Activated effector memory CD4-positive, alpha-beta T cell treated with Interleukin-2 at 50 U/mL for 16 hours (primary cell): Measurements from ENCODE around the gene P2RY6.
A peak's percentile ranks its signal among the peaks of the same experiment; 100 is the strongest.

Source experiments
- DNase-seq: peaks from one replicate; pipeline ENCODE4 v3.0.0-alpha.2; 2020

P2RY6 gene

DNA sequence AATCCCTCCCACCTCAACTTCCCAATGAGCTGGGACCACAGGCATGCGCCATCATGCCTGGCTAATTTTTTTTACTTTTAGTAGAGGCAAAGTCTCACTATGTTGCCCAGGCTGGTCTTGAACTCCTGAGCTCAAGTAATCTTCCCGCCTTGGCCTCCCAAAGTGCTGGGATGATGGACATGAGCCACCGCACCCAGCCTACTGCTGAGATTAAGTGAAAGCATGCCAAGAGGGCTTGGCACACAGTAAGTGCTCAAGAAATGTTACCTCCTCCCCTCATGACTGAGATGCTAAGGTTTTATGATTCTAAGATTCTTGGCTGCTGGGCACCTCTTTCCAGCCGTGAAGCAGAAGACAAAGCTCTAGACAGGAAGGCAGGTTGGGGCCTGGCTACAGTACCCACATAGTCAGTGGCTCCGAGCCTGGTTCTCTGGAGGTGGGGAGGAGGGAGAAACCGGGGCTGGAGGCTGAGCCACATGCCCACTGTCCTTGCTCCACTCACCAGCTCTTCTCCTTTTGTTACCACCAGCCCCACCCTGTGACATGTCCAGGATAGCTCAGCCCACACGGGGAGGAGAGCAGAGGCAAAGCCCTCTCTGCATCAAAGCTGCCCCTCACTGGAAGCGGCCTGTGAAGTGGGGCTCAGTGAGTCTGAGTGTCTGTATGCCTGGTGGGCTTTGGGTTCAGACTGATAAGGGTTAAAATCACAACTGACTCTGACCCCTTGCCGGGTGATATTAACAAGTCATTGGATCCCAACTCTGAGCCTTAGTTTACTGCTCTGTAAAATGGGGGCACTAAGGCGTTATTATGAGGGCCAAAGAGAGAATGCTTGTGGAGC lies 48.8 kb downstream of the P2RY6 start:
- no peak for DNase-seq

DNA sequence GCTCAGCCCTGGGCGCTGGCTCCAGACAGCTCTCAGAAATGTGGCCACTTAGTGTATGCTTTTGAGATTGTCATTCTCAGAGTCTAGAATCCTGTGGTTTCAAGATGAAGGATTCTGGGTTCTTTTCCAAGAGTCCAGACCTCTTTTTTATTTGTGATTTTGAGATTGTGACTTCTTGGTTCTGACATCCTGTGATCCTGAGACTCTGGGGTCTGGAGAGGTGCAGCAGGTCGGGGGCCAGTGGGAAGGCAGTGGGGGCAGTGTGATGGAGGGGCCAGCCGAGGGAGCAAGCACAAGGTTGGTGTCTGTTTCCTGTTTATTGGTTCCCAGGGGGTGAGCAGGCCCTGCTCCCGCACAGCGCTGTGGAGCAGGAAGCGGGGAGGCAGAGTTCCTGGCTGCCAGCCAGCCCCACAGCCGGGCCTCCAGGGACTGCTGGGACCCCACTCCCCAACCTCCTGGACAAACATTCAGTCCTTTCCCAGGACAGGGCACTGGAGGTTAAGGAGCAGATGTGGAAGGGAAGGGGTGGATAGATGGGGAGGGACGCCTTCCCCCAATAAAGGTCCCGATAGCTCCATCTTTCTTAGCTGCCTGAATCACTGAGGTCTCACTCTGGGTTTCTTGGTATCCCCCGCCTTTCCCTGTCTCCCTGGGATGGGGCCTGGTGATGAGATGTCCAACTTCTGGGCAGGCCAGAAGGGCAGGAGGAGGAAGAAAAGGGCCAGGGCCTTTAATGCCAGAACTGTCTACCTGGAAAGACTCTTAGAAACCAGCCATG lies 49.7 kb downstream of the P2RY6 start:
- DNase-seq, result no peak

DNA sequence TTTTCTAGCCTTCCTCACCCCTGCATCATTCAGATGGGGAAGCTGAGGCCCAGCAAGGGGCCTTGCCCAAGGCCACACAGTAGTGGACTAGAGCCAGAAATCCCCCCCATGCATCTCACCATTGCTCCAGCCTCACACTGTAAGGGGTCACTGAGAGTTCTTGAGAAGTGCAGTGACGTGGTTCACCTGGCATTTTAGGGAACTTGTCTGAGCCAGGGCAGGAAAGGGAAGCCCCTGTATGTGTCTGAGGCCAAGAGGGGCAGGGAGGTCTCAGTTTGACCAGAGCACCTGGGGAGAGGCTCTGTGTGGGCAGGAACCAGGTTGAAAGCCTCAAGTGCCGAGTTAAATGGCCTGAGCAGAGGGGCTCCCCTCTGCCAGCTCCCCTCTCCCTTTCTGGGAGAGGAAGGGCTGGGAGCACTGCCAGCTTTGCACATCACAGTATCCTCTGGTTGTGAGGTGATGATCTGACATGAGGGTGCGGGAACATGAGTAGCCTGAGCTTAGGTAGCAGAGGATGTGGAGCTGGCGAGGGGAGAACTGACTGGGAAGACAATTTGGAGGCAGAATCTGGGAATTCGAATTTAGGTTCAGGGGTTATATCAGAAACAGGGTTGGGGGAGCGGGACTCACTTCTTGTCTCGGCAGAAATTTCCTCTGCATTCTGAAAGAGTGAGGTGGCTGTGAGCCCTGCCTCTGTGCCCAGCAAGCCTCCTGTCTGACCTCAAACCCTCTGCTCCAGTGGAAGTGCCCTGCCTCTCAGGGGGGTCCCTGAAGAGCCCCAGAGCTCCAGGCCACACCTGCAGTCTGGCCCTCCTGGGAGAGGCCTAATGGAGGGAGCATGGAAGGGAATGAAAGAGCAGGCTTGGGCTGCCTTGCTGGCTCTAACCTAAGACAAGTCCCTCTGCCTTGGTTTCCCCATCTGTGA lies 50.5 kb downstream of the P2RY6 start:
- no peak for DNase-seq

DNA sequence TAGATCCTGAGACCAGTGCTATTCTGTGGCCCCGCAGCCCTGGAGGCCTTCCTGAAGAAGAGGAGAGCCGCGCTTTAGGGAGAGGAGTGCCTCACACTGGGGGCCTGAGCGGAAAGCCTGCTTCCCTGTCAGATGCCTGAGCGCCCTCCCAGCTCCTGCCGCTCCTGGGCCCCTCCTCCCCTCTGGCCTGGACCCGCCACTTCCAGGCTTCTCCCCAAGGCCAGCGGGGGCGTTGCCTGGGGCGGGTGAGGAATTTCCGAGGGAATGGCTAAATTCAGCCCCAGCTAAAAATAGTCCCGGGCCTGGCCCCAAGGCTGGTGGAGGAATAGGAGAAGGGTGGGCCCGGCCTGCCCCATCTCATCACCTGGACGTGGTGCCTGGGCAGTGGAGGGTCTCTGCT lies 51.3 kb downstream of the P2RY6 start:
- DNase-seq, result no peak

DNA sequence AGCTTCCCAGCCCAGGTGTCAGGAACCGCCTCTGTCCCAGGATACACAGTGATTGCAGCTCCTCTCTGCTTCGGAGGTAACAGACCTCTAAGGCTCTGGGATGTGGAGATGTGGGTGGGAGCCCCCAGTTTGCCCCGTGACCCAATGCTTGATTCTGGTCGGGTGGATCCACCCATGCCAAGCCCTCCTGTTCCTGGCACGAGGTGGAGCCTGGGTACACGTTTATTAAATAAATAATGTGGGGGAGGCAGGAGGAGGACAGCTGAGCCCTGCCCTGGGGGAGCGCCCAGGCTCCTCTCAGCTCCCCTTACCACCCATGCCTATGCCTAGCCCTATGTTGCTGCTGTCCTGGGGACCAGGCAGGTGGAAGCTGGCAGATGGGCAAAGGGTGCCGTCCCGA lies 52.0 kb downstream of the P2RY6 start:
- DNase-seq, result no peak

DNA sequence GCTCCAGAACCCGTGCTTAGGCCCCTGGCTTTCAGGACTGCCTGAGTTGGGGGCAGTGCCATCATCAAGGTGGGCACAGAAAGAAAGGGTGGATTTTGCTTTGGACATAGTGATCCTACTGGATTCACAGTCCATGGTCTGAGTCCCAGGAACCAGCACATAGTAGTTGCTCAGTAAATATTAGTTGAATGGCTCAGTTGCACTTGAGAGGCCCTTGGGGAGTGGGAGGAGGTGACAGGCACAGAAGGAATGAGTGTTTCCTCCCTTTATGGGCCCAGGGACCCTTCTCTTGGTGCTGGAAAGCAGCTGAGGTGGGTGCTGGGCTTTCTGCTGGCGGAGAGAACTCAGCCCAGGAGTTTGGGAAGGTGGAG lies 52.5 kb downstream of the P2RY6 start:
- no peak for DNase-seq

DNA sequence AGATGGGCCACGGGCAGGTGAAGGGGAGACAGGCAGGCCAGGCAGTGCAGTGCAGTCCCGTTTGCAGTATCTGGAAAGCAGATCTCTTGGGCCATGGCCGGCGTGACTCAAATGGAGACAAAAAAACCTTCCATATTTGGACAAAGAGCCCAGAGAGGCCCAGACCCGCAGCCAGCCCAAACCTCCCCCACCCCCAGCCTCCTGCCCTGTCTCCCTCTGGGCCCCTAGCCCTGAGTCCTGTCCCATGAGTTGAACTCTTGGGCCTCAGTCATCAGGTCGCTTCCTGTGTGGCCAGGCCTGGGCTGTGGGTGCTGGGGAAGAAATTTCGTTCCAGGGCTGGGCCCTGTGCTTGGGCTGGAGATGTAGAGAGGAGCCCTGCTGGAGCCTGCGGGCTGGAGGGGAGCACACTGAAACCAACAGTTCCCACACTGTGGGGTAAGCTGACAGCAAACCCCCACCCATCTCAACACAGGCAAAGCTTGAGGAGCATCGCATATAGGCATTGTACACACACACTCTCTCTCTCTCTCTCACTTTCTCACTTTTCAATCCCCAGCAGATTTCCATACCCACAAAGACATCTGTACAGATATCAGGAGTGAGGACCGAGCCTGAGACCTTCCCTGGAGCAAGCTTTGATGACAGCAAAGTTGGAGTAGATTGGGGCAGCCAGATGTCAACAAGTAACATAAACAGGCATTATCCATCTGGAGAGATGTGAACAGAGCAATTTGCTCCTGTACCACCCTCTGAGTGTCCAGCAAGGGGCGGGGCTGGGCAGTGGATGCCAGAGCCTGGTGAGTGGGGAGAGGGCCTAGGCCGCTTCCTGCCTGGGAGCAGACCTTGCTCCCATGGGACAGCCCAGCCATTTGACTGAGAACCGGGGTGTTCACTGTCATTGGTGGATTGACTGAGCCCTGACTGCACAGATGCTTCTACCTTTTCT lies 53.2 kb downstream of the P2RY6 start:
- no peak for DNase-seq

DNA sequence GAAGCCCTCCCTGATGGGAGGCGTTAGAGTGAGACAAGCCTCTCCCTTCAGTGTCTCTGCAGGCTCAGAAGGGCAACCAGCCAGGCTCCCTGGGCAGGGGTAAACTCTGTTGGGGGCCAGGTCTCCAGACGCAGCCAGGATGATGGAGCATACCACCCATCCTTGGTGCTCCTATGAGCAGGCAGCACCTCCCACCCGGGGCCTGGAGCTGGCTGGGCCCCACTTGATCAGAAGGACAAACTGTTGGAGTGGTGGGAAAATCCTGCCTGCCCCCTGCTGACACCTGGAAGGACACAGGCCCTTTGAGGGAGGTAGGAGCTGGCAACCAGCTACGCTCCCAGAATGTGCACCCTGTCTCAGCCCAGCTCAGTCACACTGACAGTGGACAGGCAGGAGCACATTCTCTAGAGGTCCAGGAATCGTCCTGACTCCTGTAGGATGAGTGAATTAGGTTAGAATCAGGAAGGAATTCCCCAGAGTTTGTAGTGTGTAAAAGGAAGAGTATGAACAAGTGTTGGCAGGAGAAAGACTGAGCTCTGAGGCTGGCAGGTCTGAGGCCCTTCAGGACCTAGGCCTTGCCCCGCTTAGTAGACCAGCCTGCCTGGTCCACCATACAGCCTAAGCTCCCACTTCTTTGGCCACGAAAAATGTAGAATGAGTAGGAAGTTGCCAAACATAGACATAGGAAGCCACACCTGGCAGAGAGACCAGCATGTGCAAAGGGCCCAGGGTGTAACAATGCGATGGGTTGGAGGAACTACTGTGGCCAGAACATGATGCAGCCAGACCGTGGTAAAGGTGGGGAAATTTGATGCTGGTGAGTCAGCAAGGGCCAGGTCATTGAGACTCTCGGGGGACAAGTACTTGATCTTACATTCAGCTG lies 55.0 kb downstream of the P2RY6 start:
- no peak for DNase-seq

DNA sequence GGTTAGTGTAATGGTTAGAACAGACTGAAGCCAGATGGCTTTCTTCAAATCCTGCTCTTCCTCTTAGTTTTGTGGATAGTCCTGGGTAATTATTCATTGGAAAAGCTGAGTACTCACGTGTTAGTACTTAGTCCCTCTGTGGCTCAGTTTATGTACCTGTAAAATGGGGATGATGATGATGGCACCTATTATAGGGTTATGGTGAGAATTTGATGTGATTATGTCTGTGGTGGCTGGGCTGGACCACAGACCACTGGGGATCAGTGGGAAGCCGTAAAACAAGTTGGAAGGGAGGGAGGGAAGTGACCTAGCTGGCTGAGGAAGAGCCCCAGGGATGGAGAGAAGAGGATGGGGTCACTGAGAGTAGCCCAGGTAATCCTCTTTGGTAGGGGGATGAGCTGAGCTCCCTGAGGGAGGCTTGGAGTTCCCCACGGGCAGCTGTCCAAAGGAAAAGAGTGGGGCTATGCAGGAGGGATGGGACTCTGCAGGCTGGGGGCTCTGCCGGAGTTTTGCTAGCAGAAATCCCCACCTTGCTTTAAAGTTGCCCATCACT lies 55.8 kb downstream of the P2RY6 start:
- no peak for DNase-seq

DNA sequence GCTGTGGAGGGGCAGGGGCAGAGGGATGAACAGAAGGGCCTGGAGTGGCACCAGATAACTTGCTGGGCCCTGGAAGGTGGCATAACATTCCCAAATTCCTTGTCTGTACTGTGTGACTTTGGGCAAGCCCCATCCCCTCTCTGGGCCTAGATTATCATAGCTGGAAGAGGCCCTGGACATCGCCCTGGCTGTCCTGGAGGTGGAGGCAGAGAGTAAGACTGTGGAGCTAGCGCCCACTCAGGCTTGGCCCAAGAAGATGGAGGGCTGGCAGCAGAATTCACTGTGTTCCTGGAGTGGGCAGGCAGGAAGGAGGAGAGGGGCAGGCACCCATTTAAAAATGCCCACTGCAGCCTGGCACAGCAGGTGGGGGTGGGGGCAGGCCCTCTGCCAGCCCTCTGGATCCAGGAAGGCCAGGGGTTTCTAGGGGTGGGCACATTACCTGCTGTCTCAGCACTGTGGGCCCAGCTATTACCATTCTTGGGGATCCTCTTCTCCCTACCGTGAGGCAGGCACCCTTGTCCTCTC lies 58.5 kb downstream of the P2RY6 start:
- no peak for DNase-seq

DNA sequence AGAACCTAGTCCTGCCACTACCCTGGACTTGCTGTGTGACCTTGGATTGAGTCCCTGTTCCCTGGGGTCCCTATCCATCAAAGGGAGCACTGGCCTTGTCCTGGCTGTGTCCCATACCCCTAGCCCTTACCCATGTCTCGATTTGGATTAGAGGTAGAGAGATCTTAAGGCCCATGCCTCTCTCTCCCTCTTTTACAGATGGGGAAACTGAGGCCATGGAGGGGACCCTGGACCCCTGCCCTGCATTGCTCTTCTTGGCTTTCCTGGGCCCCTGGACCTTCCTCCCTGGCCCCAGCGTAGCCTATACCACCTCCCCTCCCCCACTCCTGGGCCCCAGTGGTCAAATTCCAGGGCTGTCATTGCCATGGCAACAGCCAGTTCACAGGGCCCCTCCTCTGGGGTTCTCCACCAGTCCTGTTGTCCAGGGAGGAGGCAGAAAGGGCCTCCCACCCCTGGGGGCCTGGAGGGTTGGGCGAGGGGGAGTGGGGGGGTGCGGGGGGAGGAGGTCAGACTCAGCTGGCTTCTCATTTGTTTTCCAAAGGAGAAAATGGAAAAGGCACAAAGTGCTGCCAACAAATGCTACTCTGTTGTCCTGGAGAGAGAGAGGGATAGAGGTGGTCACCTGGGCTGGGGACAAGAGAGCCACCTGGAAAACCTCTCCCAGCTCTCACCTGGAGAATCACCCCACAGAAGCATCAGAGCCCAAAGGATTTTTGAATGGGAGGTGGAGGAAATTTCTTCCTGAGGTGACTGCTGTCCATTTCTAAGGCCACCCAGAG lies 59.2 kb downstream of the P2RY6 start:
- no peak for DNase-seq

DNA sequence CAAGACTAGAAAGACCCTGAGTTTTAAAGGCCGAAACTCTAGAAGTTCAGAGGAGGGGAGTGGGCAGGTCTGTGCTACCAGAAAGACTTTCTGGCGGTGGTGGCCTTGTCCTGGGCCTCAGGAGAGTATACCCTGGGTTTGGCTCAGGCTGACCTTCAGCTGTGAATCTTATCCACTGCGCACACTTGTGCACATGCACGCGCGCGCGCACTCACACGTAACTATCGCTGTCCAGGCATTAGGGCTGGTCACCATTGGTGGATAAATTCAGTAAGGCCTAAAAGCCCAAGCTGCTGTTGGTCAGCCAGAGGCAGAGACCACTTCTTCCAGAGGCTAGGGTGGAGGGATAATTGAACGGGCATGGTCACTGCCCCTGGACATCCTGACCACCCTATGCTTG lies 61.0 kb downstream of the P2RY6 start:
- no peak for DNase-seq

DNA sequence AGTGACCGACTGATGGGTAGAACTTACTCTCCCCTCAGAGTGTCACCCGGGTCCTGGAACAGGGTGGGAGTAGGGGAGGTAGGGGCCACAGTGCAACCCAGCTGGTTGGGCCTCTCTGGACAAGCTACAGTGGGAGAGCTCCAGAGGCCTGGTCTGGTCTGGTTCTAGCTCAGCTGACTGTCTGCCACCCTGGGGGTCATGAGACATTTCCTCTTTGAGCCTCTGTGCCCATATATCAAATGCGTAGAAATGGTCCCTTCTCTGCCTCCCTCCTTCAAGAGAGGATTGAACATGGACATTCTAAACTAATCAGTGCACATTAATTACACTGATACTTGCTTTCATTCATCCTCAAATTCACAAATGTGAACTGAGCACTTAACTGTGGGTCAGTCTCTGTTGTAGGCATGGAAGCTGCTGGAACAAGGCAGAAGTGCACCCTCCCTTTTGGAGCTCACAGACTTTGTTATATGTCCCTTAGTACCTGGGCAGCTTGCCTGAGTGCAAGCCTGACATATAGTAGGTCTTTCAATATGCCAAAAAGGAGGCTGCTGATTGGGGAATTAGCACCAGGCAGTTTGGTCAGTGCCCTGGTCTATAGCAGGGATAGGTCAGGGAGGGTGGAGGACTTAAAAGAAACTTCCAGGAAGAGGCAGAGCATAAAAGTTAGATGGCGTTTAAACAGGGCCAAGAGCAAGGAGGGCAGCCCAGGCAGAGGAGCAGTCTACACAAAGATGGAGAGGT lies 61.7 kb downstream of the P2RY6 start:
- no peak for DNase-seq

DNA sequence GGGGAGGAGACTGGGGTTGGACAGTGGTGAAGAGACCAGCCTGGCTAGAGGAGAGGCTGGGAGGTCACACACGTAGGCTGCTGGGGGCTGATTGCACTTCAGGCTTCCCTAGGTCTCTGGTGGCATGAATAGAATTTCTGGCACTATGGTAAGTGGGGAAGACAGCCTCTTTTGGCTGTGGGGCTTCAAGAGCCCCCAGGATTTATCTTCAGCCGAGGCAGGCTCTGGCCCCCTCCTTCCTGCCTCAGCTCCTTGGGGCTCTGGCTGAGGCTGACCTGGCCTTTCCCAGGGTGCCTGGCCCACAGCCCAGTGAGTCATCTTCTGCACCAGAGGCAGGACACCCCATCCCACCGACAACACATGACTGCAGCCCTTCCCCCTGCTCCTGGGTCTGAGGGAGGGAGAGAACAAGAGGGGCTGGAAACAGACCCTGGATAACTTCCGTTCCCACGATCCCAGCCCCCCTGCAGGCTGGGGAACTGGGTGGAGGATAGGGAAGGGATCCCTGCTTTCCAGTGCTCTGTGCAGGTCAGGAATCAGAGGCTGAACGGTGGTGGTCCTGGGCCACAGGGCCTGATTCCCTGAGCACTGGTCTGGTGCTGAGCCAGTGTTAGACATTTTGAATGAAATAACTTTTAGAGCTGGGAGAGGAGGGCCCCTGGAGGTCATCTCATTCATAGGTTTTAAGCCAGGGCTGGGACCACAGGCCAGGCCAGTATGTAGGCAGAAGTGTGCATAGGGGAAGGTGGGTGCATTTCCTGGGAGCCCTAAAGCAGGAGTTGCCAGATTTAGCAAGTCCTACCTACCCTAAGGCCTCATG lies 62.5 kb downstream of the P2RY6 start:
- DNase-seq, result no peak

DNA sequence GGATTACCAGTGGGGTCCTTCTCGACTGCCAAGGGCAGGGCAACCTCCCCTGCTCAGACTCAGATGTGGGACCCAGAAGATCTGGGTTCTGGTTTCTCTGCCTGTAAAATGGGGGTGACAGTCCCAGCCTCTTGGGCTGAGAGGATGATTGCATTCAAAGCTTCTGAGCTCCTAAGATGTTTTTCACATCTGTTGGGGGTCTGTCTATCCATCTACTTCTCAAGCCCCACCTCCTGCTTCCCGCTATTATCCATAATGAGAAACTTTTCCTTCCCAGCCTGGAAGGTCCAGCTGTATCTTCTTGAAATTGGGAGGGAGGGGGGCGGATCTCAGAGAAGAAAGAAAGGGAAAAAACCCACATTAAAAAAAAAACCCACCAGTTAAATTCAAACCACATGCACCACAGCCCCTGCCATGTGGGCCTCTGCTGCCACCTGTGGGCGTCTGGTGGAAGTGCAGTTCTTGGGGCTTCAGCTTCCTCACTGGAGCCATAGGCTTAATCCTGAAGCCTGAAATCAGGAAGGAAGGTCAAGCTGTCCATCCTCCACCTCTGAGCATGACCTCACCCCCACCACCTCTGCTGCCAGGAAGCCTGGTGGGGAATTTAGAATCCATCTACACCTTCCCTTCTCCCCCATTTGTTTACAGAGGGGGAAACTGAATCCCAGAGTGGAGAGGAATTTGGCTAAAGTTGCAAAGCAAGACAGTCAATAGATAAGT lies 63.2 kb downstream of the P2RY6 start:
- peak; percentile 59 for DNase-seq

DNA sequence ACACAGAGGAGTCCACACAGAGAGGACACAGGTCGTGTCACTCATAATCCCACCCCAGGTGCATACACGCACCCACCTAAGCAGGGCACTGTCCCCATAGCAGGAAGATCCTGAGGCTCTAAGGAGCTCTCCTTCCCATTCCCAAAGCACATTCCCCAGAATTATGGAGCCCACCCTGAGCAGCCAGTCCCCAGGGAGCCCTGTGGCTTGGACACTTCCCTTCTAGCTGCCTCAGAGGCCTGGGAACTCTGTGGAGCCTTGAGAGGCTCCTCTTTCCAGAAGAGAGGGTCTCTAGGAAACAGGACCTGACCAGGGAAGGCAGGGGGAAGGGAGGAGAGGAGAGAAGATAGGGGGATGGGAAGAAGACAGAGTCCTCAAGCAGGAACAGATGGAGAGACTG lies 65.7 kb downstream of the P2RY6 start:
- no peak for DNase-seq

DNA sequence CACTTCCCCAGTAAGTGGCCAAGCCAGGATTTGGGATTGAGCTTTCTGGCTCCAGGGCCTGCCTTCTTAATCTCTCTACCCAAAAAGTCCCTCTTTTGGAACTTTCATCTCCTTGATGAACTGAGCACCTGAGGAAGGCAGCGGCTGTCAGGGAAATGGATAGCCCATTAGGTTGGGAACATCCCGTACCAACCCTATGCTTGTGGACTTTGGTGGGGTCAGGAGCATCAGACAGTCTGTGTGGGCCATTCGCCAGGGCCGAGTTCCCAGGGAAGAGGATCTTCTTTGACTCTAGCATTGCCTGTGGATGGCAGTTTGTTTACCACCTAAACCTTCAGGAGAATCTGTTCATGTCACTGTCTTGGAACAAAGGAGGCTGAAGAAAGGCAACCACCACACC lies 66.1 kb downstream of the P2RY6 start:
- DNase-seq, result no peak
